ENCODE data around the gene NUMBL. TPM values are rescaled to one million over a fixed set of nuclear protein-coding genes. Genes with fewer than 3 reads are reported as not detected.

The NUMBL gene
- total and polyA plus RNA-seq, 9 of the 15 experiments (the other 6 are each of a cell fraction or from before 2014, with no cell fraction given) = 0.39 to 38.6 (median 6.6) TPM

- TF ChIP-seq ETV1 (tag; conservative IDR thresholded peaks at IDR 0.05; ENCODE audit: low read depth) (no peak), ZNF408 (CRISPR knock-in tag; IDR thresholded peaks at IDR 0.05; ENCODE audit: low read depth) (no peak), CEBPG (CRISPR knock-in tag; IDR thresholded peaks at IDR 0.05) (no peak), CEBPG (tag; conservative IDR thresholded peaks at IDR 0.05 in 1 of 2, IDR thresholded peaks at IDR 0.05 in 1 of 2) (no peak), CTCFL (IDR thresholded peaks at IDR 0.05; ENCODE audit: borderline replicate concordance, insufficient read depth, low read depth, low read length, poor library complexity, severe bottlenecking) (peak; percentile 67), ZNF57 (CRISPR knock-in tag; IDR thresholded peaks at IDR 0.05) (no peak), ZNF124 (CRISPR knock-in tag; IDR thresholded peaks at IDR 0.05) (no peak), HDAC6 (IDR thresholded peaks at IDR 0.05; ENCODE audit: low read depth, low read length) (no peak), ELF2 (CRISPR knock-in tag; IDR thresholded peaks at IDR 0.05) (no peak), SMAD1 (IDR thresholded peaks at IDR 0.05; ENCODE audit: low read depth, low read length, partially characterized antibody) (peak; percentile 18), ZNF239 (CRISPR knock-in tag; IDR thresholded peaks at IDR 0.05) (no peak), SMARCA4 (IDR thresholded peaks at IDR 0.05) (no peak), MTA2 (IDR thresholded peaks at IDR 0.05; ENCODE audit: low read depth) (peak; percentile 45; the same call in 1 of the 2 replicates), HMGXB4 (CRISPR knock-in tag; IDR thresholded peaks at IDR 0.05) (peak; percentile 95; the same call in 1 of the 2 replicates), PTRF (tag; IDR thresholded peaks at IDR 0.05) (no peak), ZNF699 (CRISPR knock-in tag; IDR thresholded peaks at IDR 0.05; ENCODE audit: insufficient replicate concordance) (no peak), GTF2E2 (tag; IDR thresholded peaks at IDR 0.05) (no peak), THRA (IDR thresholded peaks at IDR 0.05) (no peak), HEY1 (CRISPR knock-in tag; IDR thresholded peaks at IDR 0.05; ENCODE audit: borderline replicate concordance) (no peak), STAT5B (CRISPR knock-in tag; IDR thresholded peaks at IDR 0.05) (no peak), LCOR (CRISPR knock-in tag; IDR thresholded peaks at IDR 0.05) (no peak; the same call in 1 of the 2 replicates), GMEB1 (CRISPR knock-in tag; IDR thresholded peaks at IDR 0.05) (no peak), ZNF41 (CRISPR knock-in tag; conservative IDR thresholded peaks at IDR 0.05) (no peak)
Measured at GRCh38 chr19:40662925-40663694, 27.3 kb downstream of the NUMBL start (continued).

Measured in K562 (cell line).